Stimulated activated CD4-positive, alpha-beta T cell treated with anti-CD3 and anti-CD28 coated beads, Interleukin-15, amount 100 ng/mL, for 48 hours (primary cell): Measurements from ENCODE around the gene DICER1.
"Not testable (repeated sequence)": the region's sequence is repeated elsewhere in the genome, so short reads cannot be mapped to it uniquely, and the experiment has no call there.

ENCODE experiments used
- DNase-seq, 2 donors: peaks; one replicate each; pipeline ENCODE4 v3.0.0-alpha.2; 2020; ENCODE audit warnings: low read depth in 2 of 2

Gene DICER1

GRCh38 chr14:95157327-95158189, at the start of gene DICER1:
DICER1 (minus strand) TSS chr14:95157529; CDS start chr14:95133458, 24,071 bp downstream.
- DNase-seq, result peak; percentile 86 to 92

- no peak for DNase-seq
These were observed 49.2 kb upstream of the DICER1 start for GRCh38 chr14:95206534-95206933.

- no peak for DNase-seq
These were observed 47.4 kb upstream of the DICER1 start for GRCh38 chr14:95204705-95205104.

- not testable (repeated sequence) for DNase-seq
These were observed 44.4 kb upstream of the DICER1 start for GRCh38 chr14:95201745-95202144.

GRCh38 chr14:95200404-95200803, 43.1 kb upstream of the DICER1 start:
- DNase-seq, result no peak

- DNase-seq, result no peak
These were observed 42.1 kb upstream of the DICER1 start for GRCh38 chr14:95199298-95199983.

- no peak for DNase-seq
These were observed 41.0 kb upstream of the DICER1 start for GRCh38 chr14:95198320-95198719.

GRCh38 chr14:95197551-95197950, 40.2 kb upstream of the DICER1 start:
- no peak for DNase-seq

- no peak for DNase-seq
These were observed 39.7 kb upstream of the DICER1 start for GRCh38 chr14:95196826-95197545.

GRCh38 chr14:95196268-95196667, 38.9 kb upstream of the DICER1 start:
- DNase-seq, result no peak

- DNase-seq, result no peak
These were observed 37.7 kb upstream of the DICER1 start for GRCh38 chr14:95195031-95195430.

GRCh38 chr14:95193081-95193480, 35.8 kb upstream of the DICER1 start:
- DNase-seq, result no peak

GRCh38 chr14:95192311-95192710, 35.0 kb upstream of the DICER1 start:
- DNase-seq, result no peak

- no peak for DNase-seq
These were observed 34.3 kb upstream of the DICER1 start for GRCh38 chr14:95191445-95192199.

GRCh38 chr14:95190857-95191256, 33.5 kb upstream of the DICER1 start:
- DNase-seq, result no peak

- DNase-seq, result no peak
These were observed 33.1 kb upstream of the DICER1 start for GRCh38 chr14:95190346-95190840.

GRCh38 chr14:95189367-95190132, 32.2 kb upstream of the DICER1 start:
- DNase-seq, result no peak

GRCh38 chr14:95188380-95188779, 31.1 kb upstream of the DICER1 start:
- DNase-seq, result no peak

GRCh38 chr14:95185767-95186392, 28.6 kb upstream of the DICER1 start:
- DNase-seq, result no peak
